Measurements from ENCODE around the gene ZFYVE27.

The ZFYVE27 gene

DNA sequence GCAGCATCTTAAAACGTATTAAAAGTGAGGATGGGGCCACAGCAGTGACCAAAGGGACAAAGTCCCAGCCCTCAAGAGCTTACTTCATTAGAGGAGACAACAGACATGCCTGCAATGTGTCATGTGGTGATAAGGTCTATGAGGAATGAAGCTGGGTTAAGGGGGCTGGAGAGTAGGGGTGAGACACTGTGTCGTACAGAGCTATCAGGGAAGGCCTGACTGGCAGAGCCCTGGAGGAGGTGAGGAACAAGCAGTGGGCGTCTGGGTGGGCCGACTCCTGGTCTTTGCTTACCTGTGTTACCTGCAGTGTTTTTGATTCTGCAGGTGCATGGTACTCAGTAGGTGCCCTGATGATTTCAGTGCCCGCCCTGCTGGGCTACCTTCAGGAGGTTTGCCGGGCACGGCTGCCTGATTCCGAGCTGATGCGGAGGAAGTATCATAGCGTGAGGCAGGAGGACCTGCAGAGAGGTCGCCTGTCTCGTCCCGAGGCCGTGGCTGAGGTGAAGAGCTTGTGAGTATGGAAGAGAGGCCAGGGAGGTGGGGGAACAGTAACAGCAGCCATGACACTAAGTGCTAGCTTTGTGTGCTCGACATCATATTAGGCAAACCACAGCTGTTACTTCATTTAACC, 7.6 kb downstream of the ZFYVE27 start:
- no peak for DNase-seq (ENCODE audit: low read depth in 2 of 2)

DNA sequence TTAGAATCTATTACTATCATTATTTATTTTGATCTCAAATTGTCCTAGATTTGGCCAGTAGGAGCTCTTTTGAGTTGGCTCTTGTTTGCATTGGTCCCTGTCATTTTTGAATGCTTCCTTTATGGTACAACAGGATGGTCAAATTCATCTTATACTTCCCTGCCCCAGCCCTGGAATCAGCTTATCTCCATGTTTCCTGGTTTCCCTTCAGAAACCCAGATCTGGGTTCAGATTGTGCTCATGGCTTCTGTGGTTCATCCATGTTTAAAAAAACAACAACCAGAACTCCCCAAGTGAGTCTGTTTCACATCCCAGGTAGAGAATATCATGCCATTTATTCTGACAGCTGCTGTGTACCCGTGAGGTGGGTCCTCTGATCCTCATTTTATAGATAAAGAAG, 10.6 kb downstream of the ZFYVE27 start:
- no peak for DNase-seq (ENCODE audit: low read depth in 2 of 2)

DNA sequence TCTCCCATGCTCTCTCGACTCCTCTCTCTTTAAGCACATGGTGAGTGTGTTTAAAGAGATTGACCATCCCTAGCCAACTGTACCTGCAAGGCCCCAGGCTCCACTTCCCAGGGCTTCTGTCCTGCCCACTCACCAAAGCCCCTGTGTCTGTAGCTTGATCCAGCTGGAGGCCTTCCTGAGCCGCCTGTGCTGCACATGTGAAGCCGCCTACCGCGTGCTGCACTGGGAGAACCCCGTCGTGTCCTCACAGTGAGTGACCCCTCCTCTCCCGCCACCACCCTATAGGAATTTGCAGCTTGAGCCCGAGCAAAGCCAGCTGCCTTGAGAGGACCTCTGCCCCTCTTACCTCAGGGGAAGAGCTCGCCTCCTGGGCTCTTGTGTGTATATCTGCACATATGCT, 11.2 kb downstream of the ZFYVE27 start:
- no peak for DNase-seq (ENCODE audit: low read depth in 2 of 2)

DNA sequence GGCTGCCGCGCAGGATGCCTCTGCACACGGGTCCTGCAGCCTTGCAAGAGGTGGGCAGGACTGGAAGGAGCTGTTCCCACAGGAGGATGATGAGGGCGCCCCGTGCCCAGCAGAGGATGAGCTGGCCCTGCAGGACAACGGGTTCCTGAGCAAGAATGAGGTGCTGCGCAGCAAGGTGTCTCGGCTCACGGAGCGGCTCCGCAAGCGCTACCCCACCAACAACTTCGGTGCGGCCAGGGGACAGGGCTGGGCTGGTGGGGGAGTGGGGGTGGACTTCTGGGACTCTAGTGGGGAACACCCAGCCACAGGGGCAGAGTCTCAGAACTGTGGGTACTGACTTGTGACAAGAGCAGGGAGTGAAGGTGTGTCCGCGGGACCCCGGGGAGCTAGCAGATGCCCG, 16.0 kb downstream of the ZFYVE27 start:
- DNase-seq (ENCODE audit: low read depth in 2 of 2) = no peak

DNA sequence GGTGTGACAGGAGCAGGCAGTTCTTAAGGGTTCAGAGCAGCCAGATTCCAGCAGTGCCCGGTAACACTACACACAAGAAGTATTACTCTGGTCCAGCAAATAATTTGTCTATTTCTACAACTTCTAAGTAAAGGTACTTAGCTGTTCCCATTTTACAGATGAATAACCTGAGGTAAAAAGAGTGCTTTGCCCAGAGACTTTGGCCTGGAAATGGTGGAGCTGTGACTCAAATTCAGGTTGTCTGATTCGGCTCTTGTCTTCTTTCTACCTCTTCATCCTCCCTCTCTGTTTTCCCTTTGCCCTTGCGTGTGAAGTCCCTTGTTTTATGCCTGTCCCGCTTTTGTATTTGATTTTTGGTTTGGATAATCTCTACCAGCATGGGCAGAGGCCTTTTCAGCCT, 17.8 kb downstream of the ZFYVE27 start:
- DNase-seq (ENCODE audit: low read depth in 2 of 2) = no peak

DNA sequence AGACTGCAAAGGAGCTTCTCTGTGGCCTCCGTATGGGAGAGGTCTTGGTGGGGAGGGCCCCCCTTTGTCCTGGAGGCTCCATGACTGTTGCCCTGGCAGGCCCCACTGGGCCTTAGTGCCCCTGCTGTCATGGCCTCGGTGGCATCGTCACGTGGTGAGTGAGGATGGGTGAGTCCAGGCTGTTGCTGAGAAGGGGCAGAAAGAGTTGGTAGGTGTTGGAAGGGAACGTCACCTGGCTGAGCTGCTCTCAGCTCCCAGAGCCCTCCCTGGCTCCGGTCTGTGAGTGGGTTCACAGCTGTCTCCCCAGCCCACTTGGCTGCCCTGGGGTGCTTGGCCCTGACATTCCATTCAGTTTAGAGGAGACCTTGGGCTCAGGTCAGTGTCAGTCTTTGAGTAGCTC, 18.8 kb downstream of the ZFYVE27 start:
- DNase-seq (ENCODE audit: low read depth in 2 of 2) = no peak

DNA sequence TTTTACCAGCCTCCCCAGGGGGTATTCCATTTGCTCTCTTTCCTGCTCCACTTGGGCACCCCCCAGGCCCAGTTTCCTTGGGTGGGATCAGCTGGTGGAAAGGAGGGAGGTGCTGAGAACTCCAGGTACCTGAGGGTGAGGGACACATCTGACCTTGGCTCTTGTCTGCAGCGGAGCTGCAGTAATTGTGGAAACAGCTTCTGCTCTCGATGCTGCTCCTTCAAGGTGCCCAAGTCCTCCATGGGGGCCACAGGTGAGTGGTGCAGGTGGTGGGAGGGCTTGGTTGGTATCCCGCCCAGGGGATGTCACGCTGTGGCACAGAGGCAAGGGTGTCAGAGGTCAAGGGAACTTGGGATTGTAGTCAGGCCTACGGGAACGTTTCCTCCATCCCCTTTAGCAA, 20.5 kb downstream of the ZFYVE27 start:
- no peak for DNase-seq (ENCODE audit: low read depth in 2 of 2)

DNA sequence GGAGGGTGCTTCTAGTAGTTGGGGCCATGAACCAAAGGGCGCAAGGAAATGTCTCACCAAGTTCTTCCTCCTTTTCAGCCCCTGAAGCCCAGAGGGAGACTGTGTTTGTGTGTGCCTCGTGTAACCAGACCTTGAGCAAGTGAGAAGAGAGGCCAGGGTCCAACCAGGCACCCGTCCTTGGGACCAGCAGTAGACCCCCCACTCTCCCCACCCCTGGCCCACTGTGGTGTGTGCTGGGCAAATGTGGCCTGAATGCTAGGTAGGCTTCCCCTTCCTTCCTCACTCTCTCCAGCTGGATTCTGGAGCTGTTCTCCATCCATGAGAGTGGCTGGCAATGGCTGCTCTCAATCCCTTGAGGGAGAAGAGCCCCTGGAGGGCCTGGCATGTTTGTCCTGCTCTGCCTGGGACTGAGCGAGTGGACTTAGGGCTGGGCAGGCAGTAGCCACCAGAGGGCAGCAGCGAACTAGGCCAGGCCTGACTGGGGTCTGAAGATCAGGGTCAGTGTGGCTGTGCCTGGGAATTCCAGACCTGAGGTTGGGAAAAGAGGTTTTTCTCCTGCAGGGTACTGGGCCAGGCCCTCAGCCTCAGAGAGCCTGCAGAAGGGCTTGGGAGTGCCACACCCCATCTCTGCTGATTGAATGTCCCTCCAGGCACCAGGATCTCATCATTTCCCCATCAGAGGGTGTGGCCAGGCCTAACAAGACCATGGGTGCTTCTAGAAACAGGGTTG, 22.4 kb downstream of the ZFYVE27 start:
- DNase-seq (ENCODE audit: low read depth in 2 of 2) = no peak

DNA sequence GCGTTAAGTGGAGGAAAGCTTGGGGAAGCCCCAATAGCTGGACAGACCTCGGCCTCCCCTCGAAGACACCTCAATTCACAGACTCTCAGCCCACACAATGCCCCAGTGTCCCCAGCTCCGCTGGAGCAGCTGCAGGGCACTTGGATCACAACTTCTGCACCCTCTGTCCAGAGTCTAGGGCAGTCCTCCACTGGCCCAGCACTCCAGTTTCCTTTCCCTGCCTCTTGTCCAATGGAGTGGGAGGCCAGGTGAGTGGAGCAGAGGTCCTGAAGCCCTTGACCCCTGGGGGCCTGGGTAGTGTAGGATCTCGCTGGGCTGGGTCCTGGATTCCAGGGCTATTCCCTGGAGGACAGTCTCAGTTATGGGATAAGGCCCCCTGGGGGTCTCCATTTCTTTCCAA, 23.0 kb downstream of the ZFYVE27 start:
- DNase-seq (ENCODE audit: low read depth in 2 of 2) = no peak

DNA sequence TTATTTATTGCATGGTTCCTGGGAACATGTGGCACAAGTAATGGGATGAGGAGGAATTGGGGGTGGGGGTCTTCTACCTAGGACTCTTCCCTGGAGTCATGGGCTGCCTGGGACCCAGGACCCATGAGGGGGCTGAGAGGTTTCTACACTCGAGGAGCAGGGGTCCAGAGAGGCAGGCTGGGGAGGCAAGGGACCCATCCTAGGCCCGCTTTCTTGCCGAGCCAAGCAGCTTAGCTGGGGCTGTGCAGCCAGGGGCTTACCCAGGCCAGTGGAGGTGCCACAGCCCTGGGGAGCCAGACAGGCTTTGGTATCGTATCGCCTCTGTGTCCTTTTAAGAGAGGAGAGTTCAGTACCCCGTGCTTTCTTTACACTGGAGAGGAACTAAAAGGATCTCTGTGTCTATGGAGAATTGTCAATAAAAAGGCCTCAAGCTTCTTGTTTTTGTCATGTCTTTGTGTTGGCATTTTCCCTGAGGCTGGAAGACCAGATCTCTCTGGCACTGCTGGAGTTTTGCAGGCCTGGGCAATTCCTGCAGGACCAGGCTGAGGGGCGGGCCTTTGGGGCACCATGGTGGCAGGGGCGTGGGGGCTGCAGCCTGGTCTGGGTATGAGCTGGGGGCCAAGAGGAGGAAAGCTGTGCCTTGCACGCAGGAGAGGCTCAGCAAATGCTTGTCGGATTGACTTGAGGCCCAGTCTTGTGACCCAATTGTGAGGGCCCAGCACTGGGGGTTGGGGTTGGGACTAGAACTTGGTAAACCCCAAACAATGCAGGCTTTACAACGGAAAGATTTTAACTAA, 23.7 kb downstream of the ZFYVE27 start:
- DNase-seq (ENCODE audit: low read depth in 2 of 2) = no peak

DNA sequence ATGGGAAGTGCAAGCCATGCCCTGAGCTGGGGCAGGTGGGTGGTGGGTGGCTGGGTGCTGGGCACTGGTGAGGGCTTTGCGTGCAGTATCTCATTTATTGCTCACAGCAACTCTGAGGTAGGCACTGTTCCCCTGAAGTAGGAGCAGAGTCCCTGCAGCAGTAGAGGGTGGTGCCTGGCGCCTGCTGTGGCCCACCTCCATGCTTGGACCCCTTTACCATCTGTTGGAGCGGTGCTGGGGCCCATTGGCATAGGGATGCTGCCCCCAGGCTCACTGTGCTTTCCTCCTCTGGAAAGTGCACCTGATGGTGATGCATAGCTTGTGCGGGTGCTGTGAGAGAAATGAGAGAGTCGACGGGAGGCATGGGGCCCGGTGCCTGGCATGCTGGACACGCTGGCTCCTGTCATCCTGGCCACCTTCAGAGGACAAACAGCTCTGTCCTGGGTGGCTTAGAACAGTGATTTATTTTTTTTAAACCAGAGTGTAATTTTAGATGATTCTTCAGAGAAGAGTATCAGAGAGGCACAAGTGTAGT, 24.5 kb downstream of the ZFYVE27 start:
- DNase-seq (ENCODE audit: low read depth in 2 of 2) = no peak

DNA sequence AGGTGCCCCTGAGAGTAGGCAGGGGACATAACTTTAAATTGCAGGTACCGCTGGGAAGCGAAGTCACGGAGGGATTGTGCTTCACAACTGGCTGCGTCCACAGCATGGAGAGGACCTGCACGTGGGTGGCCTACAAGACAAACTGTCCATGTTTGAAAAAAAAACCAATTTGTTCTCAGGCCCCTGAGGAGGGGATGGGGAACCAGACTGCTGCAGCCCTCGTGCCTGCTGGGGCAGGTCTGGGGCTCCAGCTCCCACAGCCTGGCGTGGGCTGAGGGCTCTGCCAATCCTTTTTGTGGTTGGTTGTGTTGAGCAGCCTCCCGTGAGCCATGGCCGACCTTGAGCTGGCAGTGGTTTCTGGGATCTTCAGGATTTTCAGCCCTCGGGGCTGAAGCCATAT, 25.1 kb downstream of the ZFYVE27 start:
- DNase-seq (ENCODE audit: low read depth in 2 of 2) = no peak

DNA sequence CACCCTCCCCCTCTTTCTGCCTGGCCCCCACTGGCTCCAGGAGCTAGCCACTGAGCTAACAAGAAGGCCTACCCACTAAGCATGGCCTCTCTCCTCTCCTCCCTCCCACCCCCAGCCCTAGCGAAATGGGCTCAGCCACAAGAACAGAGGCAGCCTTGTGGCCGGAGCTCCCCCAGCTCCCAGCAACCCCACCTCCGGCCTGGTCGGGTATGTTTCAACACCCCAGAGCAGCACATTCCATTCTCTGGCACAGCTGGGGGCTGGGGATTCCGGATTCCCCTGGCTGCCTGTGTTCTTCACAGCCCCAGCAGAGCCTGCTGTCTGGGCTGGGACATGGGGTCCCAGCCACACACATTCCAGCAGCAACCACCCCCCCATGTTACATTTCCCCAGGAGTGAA, 25.9 kb downstream of the ZFYVE27 start:
- DNase-seq (ENCODE audit: low read depth in 2 of 2) = no peak

DNA sequence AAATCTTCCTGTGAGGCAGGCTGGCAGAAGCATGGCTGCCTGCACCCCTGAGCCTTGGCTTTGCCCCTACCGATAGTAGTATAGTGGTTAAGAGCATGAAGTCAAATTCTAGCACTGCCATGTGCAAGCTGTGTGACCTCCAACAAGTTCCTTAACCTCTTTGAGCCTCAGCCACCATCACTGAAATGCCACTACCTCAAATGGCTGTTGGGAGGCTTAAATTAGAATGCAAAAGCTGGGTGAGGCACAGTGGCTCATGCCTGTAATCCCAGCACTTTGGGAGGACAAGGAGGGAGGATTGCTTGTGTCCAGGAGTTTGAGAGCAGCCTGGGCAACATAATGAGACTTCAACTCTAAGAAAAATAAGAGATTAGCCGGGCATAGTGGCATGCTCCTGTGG, 26.5 kb downstream of the ZFYVE27 start:
- DNase-seq (ENCODE audit: low read depth in 2 of 2) = no peak

DNA sequence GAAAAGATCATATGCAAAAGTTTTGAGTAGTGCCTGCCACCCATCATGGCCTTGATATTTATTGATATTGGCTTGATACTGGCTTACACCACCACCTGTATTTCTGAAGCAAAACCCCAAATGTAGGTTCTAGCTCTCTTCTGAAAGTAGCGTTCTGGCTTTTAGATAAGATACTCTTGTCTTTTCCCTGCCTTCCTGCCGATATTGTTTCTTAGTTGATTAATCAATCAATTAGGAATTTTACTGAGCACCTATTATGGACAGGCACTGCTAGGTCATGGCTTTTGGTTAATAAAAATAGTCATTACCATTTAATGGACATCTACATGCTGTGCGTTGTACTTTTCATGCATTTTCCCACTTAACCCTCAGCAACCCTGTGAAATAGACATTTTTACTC, 27.0 kb downstream of the ZFYVE27 start:
- no peak for DNase-seq (ENCODE audit: low read depth in 2 of 2)

DNA sequence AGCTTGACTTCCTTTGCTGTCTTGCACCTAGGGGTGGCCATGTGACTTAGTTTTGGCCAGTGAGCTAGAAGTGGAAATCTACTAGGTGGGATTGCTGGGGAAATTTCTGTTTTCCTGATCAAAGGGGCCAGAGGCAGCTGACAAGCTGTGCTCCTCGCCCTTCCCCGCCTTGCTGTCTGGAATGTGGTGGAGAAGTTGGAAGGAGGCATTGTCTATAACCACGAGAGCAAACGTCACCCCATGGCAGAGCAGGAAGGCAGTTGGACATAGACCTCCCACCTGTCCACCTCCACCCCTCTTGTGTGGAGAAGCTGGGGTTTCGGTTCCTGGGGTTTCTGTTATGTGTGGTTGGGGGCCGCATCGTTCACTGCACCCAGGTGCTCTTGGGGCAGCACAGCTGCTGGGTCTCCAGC, 27.6 kb downstream of the ZFYVE27 start:
- DNase-seq (ENCODE audit: low read depth in 2 of 2) = no peak

DNA sequence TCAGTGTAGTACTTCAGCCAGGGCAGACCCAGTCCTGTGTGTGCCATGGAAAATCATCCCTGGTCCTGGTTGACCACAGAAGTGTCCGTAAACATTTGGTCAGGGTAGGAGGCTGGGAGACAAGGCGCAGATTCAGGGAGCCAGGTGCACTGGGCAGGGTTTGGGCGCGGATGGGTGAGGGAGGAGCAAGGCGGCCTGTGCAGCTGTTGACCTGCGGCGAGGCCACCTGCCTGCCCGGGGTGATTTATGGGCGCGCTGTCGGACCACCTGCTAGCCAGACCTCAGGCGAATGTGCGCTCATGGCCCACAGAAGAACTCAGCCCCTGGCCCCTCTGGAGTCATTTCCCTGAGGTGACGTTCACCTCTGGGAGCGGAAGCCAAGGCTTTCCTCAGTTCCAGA, 28.3 kb downstream of the ZFYVE27 start:
- DNase-seq (ENCODE audit: low read depth in 2 of 2) = no peak

DNA sequence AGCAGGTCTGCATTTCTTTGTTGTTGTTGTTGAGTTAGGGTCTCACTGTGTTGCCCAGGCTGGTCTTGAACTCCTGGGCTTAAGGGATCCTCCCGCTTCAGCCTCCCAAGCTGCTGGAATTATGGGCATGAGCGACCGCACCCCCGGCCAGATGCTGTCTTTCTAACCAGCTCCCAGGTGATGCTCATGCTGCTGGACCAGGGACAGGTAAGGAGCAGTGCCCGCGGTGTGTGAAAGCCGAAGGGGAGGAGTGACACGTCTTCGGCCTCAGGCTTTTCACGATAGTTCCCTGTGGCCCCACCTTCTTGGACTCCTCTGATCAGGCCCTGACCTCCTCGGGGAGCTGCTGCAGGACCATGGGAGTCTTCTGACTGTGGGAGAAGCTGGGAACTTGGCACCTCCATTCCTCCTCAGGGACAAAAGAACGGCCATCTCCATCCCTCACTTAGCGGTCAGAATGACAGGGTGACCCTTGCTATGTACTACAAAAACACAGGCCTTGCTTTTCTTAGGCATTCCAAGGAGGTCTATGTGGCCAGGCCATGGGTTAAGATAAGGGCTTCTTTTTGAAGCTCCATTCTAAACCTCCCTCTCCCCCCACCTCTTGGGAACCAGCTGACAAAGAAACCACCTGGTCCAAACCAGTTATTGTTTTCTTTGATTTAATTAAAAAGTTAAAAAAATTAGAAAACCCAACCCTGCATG, 29.3 kb downstream of the ZFYVE27 start:
- DNase-seq (ENCODE audit: low read depth in 2 of 2) = no peak

DNA sequence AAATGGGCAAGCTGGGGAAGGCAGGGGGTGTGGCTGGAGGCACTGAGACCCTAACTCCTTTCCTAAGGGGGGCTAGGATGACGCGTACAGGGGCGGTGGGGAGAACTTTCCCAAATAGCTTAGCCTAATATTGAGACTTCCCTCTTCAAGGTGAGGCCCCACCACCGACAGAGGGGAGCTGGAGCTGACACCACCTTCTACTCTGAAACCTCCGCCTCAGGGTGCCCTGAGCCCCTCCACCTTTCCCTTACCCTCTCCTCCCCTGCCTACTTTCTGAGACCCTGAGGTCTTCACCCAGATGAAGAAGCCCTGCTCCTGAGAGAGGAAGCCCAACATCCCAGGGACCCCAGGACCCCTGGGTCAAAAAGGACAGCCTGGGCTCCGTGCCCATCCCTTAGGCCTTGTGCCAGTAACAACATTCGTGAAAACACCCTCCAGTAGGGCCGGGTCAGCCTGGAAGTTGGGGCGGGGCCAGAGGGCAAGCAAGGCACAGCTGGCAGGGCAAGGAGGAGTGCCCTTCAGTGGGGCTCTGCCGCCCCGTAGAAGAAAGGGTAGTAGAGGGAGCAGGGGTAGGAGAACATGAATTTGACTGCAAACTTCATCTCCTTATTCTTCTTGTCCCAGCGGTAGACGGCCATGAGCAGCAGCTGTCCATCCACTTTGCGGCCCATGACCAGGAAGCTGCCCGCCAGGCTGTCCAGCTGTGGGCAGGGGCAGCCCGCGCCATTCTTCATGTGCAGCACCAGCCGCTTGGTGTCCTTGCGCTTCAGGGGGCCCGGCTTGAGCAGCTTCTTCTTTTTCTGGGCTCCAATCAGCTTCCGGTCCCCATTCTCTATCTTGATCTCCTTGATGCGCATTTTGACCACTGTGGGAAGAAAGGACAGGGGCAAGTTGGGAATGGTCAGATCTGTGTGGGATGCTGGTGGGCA, 30.3 kb downstream of the ZFYVE27 start:
- no peak for DNase-seq (ENCODE audit: low read depth in 2 of 2)

DNA sequence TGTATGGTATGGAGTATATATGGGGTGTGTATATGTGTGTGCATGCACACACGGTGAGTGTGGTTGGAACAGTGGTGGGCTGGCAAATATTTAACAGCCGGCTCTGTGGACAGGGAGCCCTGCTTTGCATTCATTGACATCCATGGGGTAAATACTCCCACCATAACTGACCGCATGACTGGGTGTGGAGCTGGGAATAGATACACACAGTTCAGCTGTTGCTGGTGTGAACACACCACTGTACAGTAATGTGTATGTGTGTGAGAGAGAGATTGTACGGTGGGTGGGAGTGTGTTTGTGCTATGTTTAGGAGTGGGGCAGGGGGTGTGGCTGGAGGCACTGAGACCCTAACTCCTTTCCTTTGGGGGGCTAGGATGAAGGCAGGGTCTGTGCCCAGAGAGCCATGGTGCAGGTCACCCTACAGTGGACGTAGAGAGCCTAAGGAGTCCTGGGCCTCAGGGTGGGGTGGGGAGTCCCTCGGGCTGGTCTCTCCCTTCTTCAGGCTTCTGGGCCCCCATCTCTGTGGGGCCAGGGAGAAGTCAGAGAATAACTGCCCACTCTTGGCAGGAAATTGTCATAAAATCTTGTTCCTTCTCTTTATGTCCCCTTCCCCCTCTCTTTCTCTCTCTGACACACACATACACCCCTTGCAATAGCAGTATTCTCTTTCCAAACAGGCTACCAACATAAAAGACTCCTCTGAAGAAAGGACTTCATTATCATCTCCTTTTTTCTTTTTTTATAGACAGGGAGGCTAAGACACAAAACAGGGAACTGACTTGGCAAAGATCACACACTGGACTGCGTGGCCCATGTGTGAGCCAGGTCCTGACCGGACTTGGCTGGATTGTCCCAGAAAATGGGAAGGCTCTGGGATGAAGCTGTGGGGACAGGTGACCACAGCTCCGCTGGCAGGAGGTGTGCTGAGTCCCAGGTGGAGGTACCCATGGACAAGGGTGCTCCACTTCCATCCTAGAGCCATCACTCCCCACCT, 31.7 kb downstream of the ZFYVE27 start:
- DNase-seq (ENCODE audit: low read depth in 2 of 2) = no peak

All from stimulated activated CD8-positive, alpha-beta memory T cell treated with anti-CD3 and anti-CD28 coated beads, Interleukin-15, amount 100 ng/mL, for 4 hours (primary cell).